GM18868 (cell line): ENCODE measurements around the gene COA3.

Experiments used
- ATAC-seq: cut with Tn5 transposase; IDR thresholded peaks from one replicate; pipeline ENCODE4 v1.9.1; 2021; ENCODE audit warnings: mild to moderate bottlenecking, moderate library complexity; ENCODE audit not compliant: unreplicated experiment

Gene COA3

DNA sequence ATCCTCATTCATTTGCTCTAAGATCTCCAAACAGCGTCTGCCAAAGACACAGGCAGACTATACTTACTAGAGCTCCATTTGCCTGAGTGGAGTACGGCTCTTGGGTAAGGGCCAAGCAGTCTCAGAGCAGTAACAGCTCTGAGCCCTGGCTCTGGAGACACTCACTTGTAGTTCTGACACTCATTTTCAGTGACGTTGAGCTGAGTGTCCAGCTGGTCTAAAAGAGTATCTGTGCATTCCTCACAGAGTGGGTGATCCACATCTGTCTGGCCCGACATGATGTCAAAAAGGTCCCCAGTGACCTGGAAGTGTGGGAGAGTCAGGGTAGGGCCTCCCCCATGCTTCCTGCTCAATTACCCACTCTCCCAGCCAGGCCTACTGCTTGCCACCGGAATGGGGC lies 19.9 kb upstream of the COA3 start:
- ATAC-seq, result no peak

DNA sequence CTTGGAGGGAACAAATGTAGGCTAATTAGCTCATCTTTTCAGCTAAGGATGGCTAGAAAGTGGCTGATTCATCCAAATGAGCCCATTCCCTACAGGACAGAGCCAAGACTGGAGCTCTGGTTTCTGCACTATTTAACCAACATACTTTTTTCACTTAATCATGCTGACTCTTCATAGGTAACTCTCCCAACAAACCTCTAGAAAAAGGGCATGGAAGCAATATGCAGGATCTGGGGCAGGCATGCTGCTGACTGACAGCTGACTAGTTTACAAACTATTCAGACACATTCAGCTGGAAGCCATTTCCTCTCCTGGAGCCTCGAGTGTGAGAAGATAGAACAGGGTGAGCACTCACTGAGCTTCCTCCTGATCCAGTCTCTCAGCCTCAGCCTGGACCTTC lies 19.4 kb upstream of the COA3 start:
- no peak for ATAC-seq

DNA sequence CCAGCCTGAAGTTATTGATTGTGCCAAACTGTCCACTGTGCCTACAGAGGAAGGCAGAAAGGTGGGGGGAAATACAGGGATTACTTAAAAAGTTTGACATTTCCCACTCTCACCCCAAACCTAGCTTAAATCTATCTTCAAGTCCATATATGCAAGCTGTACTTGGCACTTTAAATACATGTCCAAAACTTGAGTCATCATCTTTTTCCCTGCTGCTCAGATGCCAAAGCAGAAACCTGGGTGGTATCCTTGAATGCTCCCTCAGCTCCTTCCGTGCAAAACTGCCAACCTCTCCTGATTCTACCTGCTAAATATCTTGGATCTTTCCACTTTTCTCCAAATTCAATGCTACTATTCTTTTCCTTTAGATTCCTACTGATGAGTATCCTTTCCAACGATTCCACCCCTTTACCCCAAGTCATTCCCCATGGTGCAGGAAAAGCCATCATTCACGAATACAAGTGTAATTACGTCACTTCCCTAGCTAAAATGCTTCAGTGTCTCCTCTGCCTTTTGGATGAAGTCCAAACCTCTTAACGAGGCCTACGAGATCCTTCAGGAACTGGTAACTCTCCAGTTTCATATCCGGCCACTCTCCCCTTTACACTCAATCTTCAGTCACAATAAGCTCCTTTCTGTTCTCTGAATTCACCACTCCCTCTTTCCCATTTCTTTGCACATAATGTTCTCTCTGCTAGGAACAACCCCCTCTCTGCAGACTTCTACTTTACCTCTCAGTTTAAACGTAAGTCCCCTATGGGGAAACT lies 16.3 kb upstream of the COA3 start:
- no peak for ATAC-seq

DNA sequence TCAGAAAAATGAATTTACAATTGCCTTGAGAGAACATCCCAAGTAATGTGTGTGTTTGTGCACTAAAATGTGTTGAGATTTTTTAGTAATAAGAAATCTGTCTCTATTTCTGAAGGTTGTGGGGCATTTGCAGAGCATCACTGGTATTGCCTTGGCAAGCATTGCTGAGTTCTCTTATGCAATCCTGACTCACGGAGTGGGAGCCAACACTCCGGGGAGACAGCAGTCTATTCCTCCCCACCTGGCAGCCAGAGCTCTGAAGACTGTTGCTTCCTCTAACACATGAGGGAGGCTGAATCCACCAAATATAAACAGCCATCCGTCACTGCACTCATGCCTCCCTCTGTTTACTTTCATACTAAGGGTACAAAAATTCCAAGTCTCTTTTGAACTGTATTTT lies 10.7 kb upstream of the COA3 start:
- ATAC-seq, result no peak

DNA sequence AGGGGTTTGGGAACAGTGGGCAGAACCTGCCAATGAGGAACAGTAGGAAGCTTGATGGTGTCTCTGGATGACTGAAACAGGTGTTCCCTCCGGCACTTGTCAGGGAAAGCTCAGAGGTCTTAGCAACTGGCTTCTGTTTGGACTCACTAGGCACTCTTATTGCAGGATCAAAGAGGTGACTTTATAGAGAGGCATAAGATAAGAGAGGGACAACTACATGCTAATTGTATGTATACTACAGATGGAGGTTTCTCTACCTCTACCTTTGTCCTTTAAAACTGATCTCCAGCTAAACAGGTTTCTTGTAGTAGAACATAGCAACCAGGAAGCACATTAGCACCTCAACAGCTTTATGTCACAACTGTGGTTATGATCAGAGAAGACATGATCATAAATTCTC lies 7.7 kb upstream of the COA3 start:
- no peak for ATAC-seq

DNA sequence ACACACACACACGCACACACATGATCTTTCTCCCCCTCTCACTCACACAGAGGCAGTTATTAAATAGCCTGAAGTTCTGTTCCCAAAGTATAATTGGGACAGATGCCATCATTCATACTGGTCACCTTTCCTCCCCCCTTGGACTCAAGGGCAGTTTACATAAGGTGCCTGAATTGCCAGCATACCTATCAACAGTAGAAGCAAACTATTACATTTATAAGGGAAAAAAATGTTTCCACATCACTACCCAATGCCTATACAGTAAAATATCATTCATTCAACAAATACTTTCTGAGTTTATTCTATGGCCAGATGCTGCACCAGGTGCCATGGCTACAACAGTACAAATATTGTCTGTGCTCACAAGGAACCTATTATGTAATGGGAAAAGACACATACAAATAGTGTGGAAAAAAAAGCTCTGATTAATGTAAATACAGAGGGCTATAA lies 6.4 kb upstream of the COA3 start:
- ATAC-seq, result no peak

DNA sequence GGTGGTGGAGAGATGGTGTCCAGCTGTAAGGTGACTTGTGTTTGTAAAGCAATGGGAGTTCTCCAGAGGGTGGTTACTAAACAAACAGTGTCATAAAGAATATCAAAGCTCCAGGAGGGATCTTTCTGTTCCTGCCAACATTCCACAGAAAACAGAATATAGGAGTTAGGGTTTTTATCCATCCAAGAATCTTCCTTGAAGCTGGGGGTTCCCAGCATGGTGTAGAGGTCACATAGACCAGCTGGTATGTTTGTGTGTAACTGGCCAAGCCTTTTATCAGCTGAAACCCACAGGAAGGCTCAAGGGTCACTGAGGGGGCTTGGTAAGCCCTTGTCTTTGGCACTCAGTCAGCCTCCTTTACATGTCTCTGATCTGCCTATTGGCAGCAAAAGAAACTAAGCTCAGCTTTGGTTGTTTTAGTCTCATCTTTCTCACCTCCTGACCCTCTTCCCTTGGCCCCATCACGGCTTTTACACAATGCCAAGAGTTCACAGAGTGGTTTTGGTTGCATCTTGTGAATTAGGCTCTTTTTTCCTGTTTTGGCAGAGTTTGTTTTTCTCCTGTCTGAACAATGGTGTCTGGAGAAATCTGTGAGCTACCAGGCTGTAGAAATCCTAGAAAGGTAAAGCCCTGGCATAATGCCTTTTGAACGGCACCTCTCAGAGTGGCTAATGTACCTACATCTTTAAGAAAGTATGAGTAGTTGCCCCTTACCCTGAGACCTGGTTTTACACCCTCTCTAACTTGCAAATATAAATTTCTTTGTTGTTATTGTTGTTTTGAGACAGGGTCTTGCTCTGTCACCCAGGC lies 4.8 kb upstream of the COA3 start:
- ATAC-seq, result no peak

DNA sequence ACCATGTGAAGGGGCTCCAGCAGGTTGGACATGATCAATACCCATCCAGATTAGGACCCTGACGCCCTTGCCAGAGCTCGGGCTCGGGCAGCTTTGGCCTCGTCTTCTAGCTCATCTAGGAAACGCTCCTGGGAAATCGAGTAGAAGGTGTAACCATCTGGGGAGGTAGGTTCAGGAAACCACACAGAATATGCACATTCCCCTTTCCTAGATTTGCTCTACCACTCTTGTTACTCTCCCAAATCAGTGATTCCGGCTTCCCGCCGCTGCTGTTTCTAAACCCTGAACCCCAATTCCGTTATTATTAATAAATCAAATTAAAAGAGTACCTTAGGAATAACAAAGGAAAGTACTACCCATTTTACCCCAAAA lies 507 bp downstream of the COA3 start:
- ATAC-seq, result no peak

DNA sequence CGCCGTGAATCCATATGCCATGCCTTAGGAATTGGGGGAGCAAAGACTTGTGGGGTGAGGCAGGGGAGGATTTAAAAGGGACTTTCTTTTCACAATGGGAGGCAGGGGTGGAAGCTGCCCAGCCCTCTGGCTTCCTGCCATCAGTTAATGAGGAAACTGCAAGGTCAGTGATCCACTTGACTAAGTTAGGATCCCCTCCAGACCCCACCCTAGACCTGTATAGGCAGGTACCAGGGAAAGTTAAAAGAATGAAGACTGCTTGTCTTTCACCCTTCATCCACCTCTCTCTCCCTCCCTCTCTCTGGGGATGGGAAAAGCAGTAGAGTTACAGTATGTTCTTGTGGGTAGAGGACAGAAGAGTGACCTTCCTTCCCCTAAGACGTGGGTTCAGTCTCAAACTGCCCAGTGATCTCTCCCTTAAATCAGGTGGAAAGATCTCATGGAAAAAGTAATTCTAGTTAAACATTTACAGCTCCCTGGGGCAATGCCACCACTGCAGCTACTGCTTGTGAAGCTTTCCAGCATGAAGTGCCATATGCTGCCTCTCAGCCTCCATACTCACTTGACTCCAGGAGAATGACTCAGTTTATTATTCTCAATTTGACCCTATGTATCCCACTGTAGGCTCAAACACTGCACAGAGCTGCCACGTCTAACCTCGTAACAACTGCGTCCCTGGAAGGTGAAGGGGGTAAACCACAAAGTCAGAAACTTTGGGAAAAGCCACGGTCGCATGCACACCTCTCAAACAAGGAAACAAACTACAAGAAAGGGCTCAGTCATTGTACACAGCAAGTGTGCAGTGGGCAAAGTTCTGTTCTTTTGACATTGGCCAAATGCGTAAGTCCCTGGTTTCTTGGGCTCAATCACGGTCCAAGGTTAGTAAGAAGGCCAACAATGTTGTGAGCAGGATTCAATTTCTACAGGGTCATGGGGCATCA lies 1.2 kb downstream of the COA3 start:
- no peak for ATAC-seq

DNA sequence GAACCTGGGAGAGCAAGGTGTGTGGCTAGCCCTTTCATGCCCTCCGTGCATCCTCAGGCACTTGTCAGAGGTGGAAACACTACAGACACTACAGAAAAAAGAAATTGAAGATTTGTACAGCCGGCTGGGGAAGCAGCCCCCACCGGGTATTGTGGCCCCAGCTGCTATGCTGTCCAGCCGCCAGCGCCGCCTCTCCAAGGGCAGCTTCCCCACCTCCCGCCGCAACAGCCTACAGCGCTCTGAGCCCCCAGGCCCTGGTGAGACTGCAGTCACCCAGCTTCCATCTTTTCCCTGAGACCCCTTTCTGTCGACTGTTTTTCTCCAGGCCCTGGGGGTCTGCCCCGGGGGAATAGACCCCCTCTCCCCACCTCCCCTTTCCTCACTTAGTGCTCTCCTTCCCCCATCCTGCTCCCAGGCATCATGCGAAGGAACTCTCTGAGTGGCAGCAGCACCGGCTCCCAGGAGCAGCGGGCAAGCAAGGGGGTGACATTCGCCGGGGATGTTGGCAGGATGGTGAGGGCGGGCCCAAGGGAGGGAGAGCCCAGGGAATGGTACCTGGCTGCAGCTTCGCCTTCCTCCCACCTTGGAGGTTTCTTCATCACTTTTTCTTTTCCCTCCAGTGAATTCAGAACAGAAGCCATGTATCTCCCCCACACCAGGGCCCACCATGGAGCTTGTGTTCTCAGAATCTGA lies 2.3 kb downstream of the COA3 start:
- no peak for ATAC-seq

DNA sequence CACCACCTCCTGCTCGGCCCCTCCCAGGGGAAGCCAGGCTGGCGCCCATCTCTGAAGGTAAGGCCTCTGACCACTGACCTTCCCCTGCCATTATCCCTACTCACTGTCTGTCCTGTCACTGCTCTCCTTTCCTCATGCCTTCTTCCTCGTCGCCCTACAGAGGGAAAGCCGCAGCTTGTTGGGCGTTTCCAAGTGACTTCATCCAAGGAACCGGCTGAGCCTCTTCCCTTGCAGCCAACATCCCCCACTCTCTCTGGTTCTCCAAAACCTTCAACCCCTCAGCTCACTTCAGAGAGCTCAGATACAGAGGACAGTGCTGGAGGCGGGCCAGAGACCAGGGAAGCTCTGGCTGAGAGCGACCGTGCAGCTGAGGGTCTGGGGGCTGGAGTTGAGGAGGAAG lies 3.0 kb downstream of the COA3 start:
- no peak for ATAC-seq

DNA sequence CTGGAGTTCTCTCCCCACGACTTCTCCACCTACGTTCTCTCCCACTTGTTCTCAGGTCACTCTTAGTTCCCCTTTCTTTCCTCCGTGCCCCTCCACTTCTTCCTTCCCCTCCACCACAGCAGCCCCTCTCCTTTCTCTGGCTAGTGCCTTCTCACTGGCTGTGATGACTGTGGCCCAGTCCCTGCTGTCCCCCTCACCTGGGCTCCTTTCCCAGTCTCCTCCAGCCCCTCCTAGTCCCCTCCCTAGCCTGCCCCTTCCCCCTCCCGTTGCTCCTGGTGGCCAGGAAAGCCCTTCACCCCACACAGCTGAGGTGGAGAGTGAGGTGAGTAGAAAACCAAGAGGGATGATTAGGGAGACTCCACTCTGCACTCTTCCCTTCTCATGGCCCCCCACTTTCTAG lies 3.4 kb downstream of the COA3 start:
- no peak for ATAC-seq

DNA sequence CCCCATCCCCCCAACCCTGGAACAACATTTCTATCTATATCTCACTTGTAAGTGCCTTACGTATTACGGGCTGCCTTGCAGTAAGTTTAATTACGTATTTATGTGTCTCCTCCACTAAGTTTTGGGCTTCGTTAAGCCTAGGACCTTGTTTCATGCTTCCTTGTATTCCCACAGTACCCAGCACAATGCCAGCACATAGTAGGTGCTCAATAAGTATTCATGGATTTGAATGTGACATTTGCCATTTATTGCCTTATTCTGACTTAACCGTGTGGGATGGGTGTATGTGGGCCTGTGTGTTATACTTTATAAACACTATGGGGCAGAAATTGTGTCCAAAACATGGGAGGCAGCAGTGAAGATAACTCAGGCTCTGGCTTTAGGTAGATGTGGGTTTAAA lies 6.0 kb downstream of the COA3 start:
- ATAC-seq, result no peak

DNA sequence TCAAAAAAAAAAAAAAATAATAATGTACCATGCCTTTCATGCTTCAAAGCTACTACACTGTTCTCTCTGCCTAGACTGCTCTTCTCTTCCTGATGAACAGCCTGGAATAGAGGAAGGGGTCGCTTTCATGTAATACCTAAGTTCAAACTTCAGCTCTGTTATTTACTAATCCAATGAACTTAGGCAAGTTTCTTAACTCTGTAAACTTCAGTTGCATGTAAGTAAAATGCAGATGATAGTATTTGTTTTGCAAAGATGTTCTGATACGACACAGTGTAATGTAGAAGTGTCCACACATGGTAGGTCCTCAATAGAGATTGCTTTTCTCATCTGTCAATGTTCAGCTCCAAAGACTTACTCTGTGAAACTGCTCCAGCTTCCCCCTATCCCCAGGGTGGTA lies 6.6 kb downstream of the COA3 start:
- no peak for ATAC-seq

DNA sequence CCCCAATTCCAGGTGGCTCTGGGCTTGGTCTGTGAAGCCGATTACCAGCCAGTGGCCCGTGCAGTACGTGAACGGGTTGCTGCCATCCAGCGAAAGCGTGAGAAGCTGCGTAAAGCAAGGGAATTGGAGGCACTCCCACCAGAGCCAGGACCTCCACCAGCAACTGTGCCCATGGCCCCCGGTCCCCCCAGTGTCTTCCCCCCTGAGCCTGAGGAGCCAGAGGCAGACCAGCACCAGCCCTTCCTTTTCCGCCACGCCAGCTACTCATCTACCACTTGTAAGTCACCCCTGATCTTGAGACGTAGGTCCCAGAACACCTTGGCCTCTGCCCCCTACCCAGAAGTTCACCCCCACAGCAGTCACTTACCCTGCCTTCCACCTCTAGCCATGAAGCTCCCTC lies 11.2 kb downstream of the COA3 start:
- ATAC-seq, result no peak

DNA sequence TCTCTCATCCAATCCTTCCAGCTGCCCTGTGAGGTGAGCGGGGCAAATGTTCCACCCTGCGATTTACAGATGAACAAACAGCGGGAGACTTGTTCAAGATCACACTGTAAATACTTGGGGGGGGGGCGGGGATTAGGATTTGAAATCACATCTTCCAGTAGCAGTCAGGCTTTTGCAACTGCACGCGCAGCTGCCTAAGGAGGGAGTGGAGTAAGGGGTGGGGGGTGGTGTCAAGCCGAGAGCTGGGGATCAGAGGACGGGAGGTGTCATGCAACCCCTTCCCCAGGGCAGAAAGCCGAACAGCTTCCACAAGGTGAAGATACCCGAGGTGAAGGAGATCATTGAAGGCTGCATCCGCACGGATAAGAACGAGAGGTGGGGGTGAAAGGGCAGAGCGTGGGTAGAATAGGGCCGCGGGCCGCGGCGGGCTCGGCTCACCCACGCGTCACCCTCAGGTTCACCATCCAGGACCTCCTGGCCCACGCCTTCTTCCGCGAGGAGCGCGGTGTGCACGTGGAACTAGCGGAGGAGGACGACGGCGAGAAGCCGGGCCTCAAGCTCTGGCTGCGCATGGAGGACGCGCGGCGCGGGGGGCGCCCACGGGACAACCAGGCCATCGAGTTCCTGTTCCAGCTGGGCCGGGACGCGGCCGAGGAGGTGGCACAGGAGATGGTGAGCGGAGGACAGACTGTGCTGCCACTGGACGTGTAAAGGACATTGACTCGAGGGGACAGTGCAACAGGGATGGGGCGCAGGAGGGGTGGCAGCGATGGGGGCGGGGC lies 13.5 kb downstream of the COA3 start:
- ATAC-seq, result no peak

DNA sequence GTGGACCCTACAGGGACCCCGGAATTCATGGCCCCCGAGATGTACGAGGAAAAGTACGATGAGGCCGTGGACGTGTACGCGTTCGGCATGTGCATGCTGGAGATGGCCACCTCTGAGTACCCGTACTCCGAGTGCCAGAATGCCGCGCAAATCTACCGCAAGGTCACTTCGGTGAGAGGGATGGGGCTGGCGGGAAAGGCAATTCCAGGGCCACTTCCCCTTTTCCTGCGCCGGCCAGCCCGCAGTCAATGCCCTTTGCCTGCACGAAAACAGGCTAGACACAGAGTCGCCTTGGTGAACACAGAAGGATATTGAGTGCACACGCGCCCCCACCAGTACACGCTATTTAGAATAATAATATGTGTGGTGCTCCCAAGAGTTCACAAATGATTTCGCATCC lies 14.1 kb downstream of the COA3 start:
- no peak for ATAC-seq

DNA sequence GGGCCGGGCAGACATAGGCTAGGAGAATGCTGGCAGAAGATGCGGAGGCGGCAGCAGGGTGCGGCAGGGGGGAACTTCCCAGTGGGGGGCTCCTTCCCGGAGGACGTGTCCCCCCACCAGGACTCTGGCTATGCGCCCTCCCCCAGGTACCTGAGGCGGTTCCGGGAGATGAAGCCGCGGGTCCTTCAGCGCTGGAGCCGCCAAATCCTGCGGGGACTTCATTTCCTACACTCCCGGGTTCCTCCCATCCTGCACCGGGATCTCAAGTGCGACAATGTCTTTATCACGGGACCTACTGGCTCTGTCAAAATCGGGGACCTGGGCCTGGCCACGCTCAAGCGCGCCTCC lies 14.7 kb downstream of the COA3 start:
- ATAC-seq, result no peak

DNA sequence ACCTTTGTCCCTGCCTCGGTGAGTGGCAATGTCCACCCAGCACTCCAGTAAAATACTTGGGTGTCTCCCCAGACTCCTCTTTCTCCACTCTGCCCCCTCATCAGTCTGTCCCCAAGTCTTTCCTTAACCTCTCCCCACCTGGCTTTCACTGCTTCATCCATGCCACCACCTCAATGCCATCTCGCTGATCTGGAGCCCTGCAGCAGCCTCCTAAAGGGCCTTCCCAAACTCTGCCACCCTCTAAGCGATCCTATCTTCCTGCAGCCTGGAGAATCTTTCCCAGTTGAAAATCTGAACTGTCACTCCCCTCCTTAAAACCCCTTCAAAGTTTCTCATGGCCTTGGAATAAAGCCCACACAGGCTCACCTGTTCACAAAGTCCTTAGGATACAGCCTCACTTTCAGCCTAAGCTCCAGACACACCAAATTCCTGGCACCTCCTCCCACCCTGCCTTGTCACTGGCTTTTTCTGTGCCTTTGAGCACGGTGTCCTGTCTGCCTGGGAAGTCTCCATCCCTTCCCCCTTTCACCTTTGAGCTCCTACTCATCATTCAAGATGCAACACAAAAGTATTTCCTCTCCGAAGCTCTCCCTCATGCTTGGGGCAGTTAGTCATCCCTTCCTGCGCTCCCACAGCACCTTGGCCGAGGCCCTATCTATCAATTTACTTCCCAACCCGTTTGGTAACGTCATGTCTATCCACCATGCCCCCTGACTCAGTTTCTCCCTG lies 15.3 kb downstream of the COA3 start:
- no peak for ATAC-seq
